Type B pancreatic cell (in vitro differentiated cells): ENCODE results near the gene SULT2B1. TPM values are rescaled to one million over a fixed set of nuclear protein-coding genes. Genes with fewer than 3 reads are reported as not detected.

Experiments used
- DNase-seq: peaks from one replicate; pipeline ENCODE4 v3.0.0; 2021; ENCODE audit warnings: mixed read lengths; ENCODE audit not compliant: unreplicated experiment; ENCODE audit errors: extremely low spot score
- H3K27ac Mint-ChIP-seq: 2 replicates; pipeline ENCODE4 v1.8.0; 2021; ENCODE audit warnings: mild to moderate bottlenecking, mixed read lengths
- H3K27me3 Mint-ChIP-seq: 2 replicates; pipeline ENCODE4 v1.8.0; 2021; ENCODE audit warnings: mixed read lengths
- H3K36me3 Mint-ChIP-seq: 2 replicates; pipeline ENCODE4 v1.8.0; 2021; ENCODE audit warnings: mixed read lengths
- H3K4me1 Mint-ChIP-seq: one replicate; pipeline ENCODE4 v1.8.0; 2021; ENCODE audit warnings: mixed read lengths; ENCODE audit not compliant: unreplicated experiment
- H3K4me3 Mint-ChIP-seq: 2 replicates; pipeline ENCODE4 v1.8.0; 2021; ENCODE audit warnings: mild to moderate bottlenecking, mixed read lengths
- H3K9me3 Mint-ChIP-seq: 2 replicates; pipeline ENCODE4 v1.8.0; 2021; ENCODE audit warnings: mixed read lengths
- CTCF ChIP-seq: fragments of 200-600 bp; sonication (generic); conservative IDR thresholded peaks from 2 replicates; pipeline ENCODE4 v1.5.0; 2021; ENCODE audit warnings: antibody characterized with exemption, mild to moderate bottlenecking
- long read RNA-seq: library from polyadenylated mRNA; unstranded; transcript quantifications from one replicate; pipeline ENCODE4 v2.0.0, GENCODE V29; 2020
- total RNA-seq: library from RNA; stranded (reverse); gene quantifications from 2 replicates; pipeline ENCODE4 v1.2.1, GENCODE V29; 2021; ENCODE audit warnings: low replicate concordance

Gene SULT2B1
- total RNA-seq, result 0.77 and 5.3 TPM in 2 replicates
- long read RNA-seq, result 0 reads

- Mint-ChIP-seq H3K9me3 (no peaks in the 10 kb centered on the region), H3K4me1 (peaks cover 18% of the 10 kb centered on the region), H3K36me3 (no peaks in the 10 kb centered on the region), H3K27ac (peak within 1 kb of the TSS; percentile 97), H3K27me3 (no peaks in the 10 kb centered on the region), H3K4me3 (no peak within 1 kb of the TSS)
- no peak for TF ChIP-seq CTCF
- DNase-seq, result no peak
Observed at GRCh38 chr19:48551437-48552302, at the start of gene SULT2B1. Gene SULT2B1, plus strand, starts transcription at chr19:48552172. Its CDS starts 81 bp downstream, at chr19:48552253.

GRCh38 chr19:48502350-48503018 lies 49.5 kb upstream of the SULT2B1 start:
- TF ChIP-seq CTCF, result no peak
- Mint-ChIP-seq H3K4me1 (peaks cover 4% of the 10 kb centered on the region), H3K27me3 (no peaks in the 10 kb centered on the region), H3K4me3 (peak overlapping the region; percentile 95), H3K36me3 (no peaks in the 10 kb centered on the region), H3K9me3 (no peaks in the 10 kb centered on the region), H3K27ac (peak overlapping the region; percentile 95)
- DNase-seq, result peak; percentile 87

DNA sequence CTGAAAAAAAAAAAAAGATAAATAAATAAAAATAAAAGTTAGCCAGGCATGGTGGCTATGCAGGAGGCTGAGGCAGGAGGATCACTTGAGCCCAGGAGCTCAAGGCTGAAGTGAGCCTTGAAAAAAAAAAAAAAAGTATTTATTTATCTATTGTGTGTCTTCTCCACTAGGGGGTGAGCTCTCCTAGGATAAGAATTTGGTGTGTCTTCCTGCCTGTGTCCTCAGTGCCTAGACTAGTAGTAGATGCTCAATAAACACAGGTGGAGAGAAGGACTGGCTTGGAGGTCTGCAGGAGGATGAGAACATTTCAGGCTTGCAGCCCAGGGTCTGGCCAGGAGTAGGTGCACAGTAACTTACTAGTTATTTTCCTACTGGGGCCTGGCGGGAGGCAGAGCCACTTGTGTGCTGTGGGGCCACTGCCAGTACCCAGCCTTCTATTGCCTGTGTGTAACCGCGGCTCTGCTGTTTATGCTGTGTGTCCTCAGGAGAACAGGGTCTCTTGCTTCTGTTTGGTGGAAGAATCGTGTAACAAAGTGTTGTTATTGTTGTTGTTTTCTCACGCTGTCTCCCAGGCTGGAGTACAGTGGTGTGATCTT lies 45.7 kb upstream of the SULT2B1 start:
- H3K4me3 Mint-ChIP-seq, result no peak overlapping the region
- no peak for DNase-seq
- peaks cover 4% of the 10 kb centered on the region for H3K4me1 Mint-ChIP-seq
- H3K27ac Mint-ChIP-seq, result peak overlapping the region; percentile 85
- no peaks in the 10 kb centered on the region for H3K36me3 Mint-ChIP-seq
- no peaks in the 10 kb centered on the region for H3K27me3 Mint-ChIP-seq
- TF ChIP-seq CTCF, result peak; percentile 72
- H3K9me3 Mint-ChIP-seq, result no peaks in the 10 kb centered on the region

- no peaks in the 10 kb centered on the region for H3K9me3 Mint-ChIP-seq
- H3K36me3 Mint-ChIP-seq, result no peaks in the 10 kb centered on the region
- no peak for TF ChIP-seq CTCF
- no peaks in the 10 kb centered on the region for H3K4me1 Mint-ChIP-seq
- H3K27me3 Mint-ChIP-seq, result no peaks in the 10 kb centered on the region
- DNase-seq, result no peak
- H3K4me3 Mint-ChIP-seq, result peak overlapping the region; percentile 55
- peak overlapping the region; percentile 88 for H3K27ac Mint-ChIP-seq
Observed at GRCh38 chr19:48507911-48508439, 44.0 kb upstream of the SULT2B1 start.

DNA sequence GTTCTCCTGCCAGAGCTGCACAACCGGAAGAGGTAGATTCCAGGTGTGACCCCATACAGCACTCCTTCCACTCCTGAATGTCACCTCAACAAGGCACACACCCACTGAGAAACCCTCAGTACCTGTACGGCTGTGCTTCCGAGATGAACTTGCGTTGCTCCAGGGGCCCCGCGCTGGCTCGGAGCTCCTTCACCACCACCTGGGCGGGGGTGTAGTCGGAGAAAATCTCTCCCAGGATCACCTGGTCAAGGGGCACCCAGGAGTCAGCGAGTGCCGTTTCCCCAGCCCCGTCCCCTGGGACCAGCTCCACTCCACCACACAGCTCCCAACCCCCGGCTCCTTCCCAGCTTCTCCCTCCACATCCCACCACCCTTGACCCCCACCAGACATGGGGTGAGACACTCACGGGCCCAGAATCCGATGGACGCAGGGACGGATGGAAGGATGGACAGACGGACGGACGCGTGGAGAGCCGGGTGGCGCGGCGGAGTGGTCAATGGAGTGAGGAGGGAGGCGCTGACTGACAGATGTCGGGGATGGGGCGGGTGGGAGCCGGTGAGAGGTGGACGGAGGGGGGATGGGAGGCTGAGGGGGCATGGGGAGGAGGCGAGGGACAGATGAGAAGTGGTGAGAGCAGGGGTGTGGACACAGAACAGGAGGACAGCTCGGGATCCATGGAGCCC lies 43.1 kb upstream of the SULT2B1 start:
- peak overlapping the region; percentile 55 for H3K4me3 Mint-ChIP-seq
- peak overlapping the region; percentile 88 for H3K27ac Mint-ChIP-seq
- H3K27me3 Mint-ChIP-seq, result peaks cover 3% of the 10 kb centered on the region
- H3K4me1 Mint-ChIP-seq, result peaks cover 3% of the 10 kb centered on the region
- H3K36me3 Mint-ChIP-seq, result no peaks in the 10 kb centered on the region
- TF ChIP-seq CTCF, result no peak
- no peak for DNase-seq
- no peaks in the 10 kb centered on the region for H3K9me3 Mint-ChIP-seq
